Skeletal muscle cell (primary cell): ENCODE measurements around the gene ERP44.
"Not testable (repeated sequence)": the region's sequence is repeated elsewhere in the genome, so short reads cannot be mapped to it uniquely, and the experiment has no call there.

ENCODE experiments used
- DNase-seq: peaks from one replicate; pipeline ENCODE4 v3.0.0-alpha.2; 2010; ENCODE audit warnings: low read depth
- H3K4me3 ChIP-seq: 2 replicates; pipeline ENCODE4 v1.5.1; 2011; ENCODE audit warnings: low read depth, mild to moderate bottlenecking, control low read depth, low read length, moderate library complexity

ERP44 gene

DNA sequence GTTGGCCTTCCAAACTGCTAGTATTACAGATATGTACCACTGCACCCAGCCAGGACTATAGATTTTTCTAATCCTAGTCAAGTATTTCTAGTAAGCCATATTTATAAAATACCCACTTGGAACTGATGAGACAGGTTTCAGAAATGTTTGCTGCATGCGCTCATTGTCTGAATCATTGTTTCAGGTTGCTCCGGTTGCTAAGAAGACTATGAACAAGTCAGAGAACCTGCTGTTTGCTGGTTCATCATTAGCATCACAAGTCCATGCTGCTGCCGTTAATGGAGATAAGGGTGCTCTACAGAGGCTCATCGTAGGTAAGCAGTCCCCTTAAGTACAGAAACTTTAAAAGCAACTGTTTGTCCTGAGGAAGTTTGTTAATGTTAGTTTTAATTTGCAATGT is 5.5 kb upstream of the ERP44 start:
- H3K4me3 ChIP-seq: no peak overlapping the region
- no peak for DNase-seq

DNA sequence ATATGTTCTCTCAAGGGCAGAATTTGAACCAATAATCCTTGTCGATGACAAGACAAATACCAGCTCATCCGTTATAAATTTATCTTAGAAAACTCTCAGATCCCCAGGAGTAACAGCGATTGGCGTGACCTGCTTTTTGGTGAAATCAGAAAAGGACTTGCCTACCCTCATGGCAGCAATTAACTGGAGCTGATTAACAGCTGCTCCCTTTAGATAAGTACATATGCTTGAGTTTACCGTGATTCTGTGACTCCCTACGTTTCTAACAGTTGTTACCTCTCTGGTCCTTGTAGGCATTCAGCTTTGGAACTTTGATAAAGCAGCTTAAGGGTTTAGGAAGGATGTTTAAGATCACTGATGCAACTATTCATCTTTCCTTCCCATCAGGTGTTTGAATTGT is 2.8 kb upstream of the ERP44 start:
- no peak for DNase-seq
- H3K4me3 ChIP-seq: no peak overlapping the region

DNA sequence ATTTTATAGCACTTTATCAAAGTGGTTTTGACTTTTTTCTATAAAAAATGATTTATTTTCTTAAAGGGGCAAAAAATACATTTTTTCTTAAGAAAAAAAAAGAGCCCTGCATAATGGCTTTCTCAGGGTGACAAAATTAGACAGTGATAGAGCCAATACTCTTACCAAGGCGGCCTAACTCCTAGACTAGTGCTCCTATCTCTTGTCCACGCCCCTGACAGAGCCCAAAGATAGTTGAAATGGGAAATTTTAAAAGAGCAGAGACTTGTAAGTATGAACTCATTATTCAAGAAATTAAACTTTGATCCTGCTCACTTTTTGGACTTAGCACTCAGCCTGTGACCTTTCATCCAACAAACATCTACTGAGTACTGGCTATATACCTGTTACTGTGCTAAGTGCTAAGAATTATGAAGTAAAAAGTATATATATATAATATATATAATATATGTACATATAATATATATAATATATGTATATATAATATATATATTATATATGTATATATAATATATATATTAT is 1.4 kb upstream of the ERP44 start:
- no peak for DNase-seq
- H3K4me3 ChIP-seq: peak overlapping the region; percentile 99

DNA sequence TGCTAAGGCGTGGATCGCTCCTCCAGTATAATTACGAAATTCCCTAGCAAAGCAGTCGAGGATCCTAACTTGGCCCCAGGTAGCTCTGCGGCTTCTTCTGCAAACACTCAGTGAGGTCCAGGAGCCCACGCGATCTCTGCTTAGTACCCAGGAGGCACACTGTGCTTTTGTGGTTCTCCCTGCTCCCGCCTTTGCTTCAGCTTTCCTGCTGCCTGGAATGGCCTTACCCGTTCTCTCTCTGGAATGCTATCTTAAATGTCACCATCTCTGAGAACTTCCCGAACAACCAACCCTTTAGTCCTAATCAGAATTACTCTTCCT is 882 bp upstream of the ERP44 start:
- H3K4me3 ChIP-seq: peak overlapping the region; percentile 99
- no peak for DNase-seq

DNA sequence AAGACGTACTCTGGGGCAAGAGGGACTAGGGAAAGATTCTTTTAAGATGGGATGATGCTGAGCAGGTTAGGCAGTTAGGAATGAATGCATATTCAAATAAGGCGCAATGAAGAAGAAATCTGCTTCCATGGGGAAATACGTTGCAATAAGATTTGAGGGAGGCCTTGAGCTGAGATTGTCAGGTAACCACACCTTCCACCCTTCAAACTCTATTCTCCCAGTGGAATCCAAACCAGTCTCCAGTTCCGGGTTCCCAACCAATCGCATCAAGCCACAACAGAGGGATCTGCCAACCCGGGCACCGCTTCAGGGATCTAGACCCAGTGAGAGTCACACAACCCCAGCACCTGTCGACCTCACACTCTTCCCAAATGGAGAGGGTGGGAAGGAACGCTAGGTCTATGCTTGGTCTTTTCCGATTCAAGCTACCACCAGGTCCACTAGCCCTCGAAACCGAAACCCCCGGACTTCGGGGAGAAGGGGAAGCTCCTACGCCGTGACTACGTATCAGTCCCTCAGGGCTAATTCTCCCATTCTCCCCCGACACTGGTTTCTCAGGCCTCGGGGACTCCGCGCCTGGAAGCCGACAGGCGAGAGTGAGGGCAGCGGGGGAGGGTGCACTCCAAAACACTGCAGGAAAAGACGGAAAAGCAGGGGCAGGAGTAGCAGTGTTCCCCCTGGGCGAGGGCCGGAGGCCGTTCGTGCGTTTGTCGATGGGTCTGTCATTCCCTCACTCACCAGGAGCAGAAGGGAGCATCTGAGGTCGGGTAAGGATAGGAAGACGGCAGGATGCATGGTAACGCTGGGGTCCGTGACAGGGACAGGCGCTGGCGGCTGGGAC is 534 bp downstream of the ERP44 start:
- H3K4me3 ChIP-seq: peak overlapping the region; percentile 99
- DNase-seq: no peak

DNA sequence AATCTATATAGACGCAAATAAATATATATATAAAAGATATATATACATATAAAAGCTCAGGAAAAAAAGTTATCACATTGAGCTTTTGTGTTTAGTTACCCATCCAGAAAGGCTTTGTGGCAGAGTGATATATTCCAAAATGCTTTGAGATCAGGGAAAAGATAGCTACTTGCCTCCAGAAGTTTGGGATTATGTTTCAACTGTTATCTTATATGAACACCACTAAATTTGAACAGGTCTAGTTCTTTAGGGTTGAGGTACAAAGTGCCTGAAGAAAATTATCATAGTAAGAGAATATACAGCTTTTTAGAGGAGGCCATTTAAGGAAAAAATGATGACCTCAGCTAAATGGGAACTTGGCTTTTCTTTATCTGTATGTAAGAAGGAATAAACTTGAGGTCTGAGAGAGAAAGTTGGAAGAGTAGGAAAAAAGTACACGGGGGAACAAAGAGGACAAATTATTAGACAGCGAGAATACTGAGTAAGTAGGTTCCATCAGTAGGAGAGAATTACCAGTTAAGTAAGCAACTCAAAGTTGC is 2.4 kb downstream of the ERP44 start:
- H3K4me3 ChIP-seq: no peak overlapping the region
- no peak for DNase-seq

DNA sequence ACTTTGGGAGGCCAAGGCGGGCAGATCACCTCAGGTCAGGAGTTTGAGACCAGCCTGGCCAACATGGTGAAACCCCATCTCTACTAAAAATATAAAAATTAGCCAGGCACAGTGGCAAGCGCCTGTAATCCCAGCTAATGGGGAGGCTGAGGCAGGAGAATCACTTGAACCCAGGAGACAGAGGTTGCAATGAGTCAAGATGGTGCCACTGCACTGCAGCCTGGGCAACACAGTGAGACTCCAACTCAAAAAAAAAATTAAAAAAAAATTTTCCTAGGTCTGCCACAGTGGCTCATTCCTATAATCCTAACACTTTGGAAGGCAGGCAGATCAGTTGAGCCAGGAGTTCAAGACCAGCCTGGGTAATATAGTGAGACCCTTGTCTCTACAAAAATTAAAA is 4.4 kb downstream of the ERP44 start:
- not testable (repeated sequence) for DNase-seq, H3K4me3 ChIP-seq

DNA sequence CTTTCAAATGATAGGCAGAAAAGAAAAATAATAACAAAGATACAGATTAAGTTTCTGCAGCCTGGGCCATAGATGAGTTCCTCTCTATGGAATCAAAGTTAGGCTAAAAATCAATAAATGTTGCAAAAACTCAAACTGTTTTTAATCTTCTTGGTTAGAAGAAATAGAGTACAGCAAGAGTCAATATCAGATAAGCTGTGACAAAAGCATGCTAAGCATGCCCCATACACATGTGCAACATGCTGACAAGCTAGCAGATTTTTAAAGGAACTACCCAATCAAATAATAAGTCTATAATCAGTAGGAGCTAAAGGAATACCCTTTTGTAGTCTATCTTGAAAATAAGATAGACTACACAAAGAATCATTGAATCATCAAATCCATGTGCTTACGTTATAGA is 6.7 kb downstream of the ERP44 start:
- no peak overlapping the region for H3K4me3 ChIP-seq

DNA sequence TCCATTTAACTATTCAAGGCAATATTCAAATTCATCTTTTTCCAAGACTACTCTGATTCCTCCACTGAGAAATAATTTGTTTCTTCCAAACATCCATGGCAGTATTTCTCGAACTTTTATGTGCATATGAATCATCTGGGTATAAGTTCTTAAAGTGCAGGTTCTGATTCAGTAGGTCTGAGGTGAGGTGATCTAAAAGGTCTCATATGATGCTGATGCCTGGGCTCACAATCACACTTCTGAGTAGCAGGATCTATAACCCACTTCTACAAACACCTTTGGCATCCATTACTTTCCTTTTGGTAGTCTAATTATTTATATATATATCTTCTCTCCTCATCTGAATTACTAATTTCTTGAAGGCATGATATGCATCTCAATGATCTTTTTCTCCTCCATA is 7.2 kb downstream of the ERP44 start:
- H3K4me3 ChIP-seq: no peak overlapping the region
- DNase-seq: no peak

More for the DNA sequence above, 6.7 kb downstream of the ERP44 start:
- DNase-seq: no peak

DNA sequence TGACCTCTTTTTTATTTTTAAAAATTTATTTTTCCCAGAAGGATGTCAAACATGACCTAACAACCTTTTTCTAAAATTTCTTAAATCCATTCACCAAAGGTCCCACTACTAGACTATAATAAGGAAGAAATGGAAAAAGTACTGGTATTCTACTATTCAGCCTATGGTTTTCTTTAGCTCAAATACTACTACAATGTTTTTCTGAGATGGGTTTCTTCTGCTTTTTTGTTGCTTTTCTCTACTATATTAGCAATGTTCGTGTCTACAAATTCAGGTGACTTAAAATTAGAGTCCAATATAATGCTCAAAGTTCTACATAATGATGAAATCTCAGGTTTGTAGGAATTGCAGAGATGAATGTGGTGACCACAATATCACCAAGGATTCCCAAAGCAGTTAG is 7.9 kb downstream of the ERP44 start:
- DNase-seq: no peak
- no peak overlapping the region for H3K4me3 ChIP-seq

DNA sequence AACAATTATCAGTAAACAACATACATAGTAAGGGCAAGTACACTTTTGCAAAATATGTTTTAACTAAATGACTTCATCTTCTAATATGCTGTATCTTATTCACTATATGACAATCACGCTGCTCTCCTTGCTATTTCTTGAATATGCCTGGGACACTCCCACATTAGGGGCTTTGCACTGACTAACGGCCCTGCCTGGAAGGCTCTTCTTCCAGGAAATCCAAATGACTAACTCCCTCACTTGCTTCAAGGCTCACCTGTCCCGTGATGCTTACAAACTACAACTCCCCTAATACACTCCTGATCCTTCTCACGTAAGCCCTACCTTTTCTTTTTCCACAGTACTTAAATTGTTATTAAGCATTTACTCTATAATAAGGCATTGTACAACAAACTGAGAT is 10.6 kb downstream of the ERP44 start:
- DNase-seq: no peak
- H3K4me3 ChIP-seq: no peak overlapping the region

DNA sequence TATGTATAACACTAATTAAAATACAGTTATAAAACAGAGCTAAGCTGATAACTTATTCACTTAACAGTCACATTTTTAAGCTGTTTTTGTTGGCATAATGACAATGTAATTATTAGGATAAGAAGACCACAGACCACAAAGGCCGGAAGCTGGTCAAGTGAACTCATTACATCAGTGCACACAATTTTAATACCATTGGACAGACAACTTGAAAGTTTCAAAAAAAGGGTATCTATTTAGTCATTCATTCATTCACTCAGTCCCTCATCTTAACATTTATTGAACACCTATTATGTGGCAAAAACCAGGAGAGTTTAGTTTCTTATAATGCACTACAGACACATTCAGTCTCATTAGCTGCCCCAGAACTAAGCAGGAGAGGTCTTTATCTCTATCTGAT is 11.6 kb downstream of the ERP44 start:
- no peak overlapping the region for H3K4me3 ChIP-seq
- no peak for DNase-seq

DNA sequence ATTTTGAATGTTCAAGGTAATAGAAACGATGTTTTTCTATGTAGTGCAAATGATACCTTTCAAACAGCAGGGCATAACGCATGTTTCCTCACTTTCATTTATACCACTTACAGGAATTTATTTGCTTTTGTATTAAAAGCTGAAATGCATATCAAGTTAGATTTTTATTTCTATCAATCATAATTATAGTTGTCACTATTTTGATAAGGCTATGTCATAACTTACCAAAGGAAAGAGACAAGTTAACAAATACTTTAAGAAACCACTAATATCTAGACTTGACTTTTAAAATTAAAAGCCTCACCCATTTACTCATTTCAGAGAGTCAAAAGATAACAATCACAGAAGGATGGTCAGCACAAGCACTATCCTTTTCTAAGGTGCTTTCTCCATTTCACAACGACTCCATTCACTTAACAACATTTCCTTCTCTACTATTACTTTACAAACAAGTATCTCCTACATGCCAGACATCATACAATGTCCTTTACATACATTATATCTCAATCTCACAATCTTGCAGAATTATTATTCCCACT is 12.6 kb downstream of the ERP44 start:
- H3K4me3 ChIP-seq: no peak overlapping the region
- no peak for DNase-seq

DNA sequence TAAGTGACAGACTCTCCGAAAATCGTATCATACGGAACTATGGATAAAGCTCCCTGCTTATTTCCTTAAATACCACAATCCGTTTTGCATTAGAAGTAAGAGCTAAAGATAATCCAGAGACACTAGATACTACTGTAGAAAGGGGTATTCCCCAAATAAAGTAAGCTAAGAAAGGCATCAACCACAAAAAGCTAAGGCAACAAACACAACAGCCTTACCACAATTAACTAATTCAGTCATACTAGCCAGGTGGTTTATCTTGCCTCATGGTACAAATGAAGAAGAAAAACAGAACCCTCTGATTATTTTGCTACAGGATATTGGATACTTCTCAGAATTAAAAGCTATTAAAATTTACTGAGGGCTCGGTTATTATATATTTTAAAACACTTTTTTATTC is 14.1 kb downstream of the ERP44 start:
- no peak overlapping the region for H3K4me3 ChIP-seq
- DNase-seq: no peak

DNA sequence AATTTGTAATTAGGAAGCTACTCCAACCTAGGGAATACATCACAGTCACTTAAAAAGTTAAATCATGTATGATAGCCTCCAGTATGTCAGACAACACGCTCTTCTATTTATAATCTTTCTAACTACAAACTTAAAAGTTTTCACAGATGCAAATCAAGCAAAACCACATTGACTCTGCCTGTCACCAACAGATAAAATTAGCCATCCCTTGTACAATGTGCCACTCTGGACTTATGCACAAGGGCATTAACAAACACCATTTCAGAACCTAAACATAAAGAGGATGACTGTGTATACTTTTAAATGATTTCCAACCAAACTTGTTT is 14.7 kb downstream of the ERP44 start:
- DNase-seq: no peak
- no peak overlapping the region for H3K4me3 ChIP-seq

DNA sequence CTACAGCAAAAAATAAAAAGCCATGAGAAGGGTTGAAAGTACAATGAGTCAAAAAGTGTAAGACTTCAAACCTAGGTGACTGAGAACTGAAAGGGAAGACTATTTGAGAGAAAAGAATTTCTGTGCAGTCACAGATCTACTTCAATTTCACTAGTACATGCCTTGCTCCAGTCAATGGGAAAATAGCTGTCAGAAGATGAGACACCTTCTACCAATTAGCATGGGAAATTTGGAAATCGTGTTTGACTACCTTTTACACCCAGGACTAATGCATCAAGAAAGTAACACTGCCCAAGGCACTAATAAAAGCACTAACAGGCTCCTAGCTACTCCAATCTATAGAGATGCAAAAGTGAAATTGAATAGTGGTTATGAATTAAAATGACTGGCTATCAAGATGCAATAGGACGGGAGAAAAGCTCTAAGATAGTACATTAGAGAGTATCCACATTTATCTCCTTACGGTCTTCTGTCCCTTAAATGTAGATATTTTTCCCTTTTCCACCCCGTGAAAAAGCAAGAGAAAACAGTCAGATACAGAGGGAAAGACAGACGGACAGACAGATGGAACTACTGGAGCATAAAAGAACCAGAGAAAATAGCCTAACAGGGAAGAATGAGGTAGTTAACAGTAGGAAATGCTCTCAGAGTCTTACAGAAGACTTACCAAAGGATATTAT is 15.2 kb downstream of the ERP44 start:
- H3K4me3 ChIP-seq: no peak overlapping the region
- no peak for DNase-seq

DNA sequence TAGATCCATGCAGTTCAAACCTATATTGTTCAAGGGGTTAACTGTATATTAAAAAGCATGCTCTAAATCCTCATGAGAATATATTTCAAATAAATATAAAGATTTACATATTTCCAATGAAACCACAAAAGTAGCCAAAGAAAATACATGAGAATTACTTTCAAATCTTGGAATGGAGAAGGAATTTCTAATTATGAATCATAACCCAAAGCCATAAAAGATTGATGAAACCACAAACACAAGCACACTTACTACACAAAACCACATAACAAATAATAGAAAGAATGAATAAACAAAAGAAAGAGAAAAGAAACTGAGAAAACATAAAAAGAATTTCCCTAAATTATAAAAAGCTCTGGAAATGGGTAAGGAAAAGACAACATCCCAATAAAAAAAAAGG is 16.0 kb downstream of the ERP44 start:
- DNase-seq: no peak
- no peak overlapping the region for H3K4me3 ChIP-seq

DNA sequence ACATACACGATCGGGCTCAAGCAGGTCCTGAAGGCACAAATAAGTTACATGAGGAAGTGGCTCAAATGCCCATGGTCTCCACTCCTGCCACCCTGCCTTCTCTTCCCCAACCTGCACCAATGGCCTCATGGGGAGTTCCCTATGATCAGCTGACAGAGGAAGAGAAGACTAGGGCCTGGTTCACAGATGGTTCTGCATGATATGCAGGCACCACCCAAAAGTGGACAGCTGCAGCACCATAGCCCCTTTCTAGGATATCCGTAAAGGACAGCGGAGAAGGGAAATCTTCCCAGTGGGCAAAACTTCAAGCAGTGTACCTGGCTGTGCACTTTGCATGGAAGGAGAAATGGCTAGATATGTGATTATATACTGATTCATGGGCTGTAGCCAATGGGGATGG is 22.5 kb downstream of the ERP44 start:
- H3K4me3 ChIP-seq, DNase-seq: not testable (repeated sequence)

DNA sequence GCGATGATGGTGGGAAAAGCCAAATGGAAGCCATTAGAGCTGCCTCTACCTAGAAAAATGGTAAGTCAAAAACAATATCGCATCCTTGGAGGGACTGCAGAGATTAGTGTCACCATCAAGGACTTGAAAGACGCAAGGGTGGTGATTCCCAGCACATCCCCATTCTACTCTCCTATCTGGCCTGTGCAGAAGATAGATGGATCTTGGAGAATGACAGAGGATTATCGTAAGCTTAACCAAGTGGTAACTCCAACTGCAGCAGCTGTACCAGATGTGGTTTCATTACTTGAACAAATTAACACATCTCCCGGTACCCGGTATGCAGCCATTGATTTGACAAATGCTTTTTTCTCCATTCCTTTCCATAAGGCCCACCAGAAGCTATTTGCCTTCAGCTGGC is 23.8 kb downstream of the ERP44 start:
- H3K4me3 ChIP-seq: no peak overlapping the region
- no peak for DNase-seq

DNA sequence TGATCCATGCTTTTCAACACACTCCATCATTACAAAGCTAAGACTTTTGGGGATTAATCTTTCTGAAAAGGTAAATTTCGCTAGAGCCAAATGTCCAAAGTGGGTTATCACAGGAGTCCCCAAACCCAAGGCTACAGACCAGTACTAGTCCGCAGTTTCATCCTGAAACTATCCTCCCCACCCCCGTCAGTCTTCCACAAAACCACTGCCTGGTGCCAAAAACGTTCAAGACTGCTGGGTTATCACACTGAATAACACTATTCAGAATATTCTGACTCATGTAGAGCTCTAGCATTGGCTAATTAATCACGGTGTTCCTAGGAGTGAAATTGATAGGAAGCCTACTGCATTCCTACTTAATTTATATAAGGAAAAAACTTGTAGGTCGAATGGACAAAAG is 24.7 kb downstream of the ERP44 start:
- DNase-seq: no peak
- H3K4me3 ChIP-seq: no peak overlapping the region

DNA sequence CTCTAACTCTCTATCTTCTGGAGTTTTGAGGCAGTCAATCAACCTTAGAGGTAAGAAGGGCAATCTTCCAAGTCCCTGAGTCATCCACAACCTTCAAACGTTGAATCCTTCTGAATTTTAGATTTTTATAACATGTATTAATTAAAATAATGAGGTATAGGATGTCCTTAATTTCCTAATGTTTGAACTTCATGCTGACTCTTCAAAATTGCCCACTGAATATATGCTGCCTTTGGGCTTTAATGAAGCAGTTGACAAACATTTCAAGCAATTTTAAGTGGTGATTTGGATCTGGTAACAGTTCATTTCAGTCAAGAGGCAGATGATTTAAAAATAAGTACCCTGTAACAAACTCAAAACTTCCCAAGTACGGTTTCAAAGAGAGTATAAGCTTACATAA is 26.0 kb downstream of the ERP44 start:
- H3K4me3 ChIP-seq: no peak overlapping the region
- DNase-seq: no peak
